ENCODE results near the gene PSMD1.

Gene PSMD1

GRCh38 chr2:231039821-231040364 lies 16.8 kb upstream of the PSMD1 start:
- no peak for TF ChIP-seq FOXM1 (IDR thresholded peaks at IDR 0.05; ENCODE audit: borderline replicate concordance, low read depth)
- no peak for TF ChIP-seq EP300 (IDR thresholded peaks at IDR 0.05; ENCODE audit: borderline replicate concordance)
- TF ChIP-seq RAD21 (IDR thresholded peaks at IDR 0.05; ENCODE audit: low read depth), result no peak
- no peak for TF ChIP-seq REST (IDR thresholded peaks at IDR 0.05; ENCODE audit: low read depth)
- no peak for TF ChIP-seq USF1 (IDR thresholded peaks at IDR 0.05)
- TF ChIP-seq TAF1 (IDR thresholded peaks at IDR 0.05; ENCODE audit: low read depth), result no peak
- no peak for TF ChIP-seq TEAD4 (IDR thresholded peaks at IDR 0.05)
- no peak for TF ChIP-seq EGR1 (IDR thresholded peaks at IDR 0.05)
- no peak for TF ChIP-seq CREB1 (IDR thresholded peaks at IDR 0.05; ENCODE audit: low read depth)
- no peak for TF ChIP-seq NFIC (IDR thresholded peaks at IDR 0.05)
- TF ChIP-seq CEBPB (IDR thresholded peaks at IDR 0.05), result no peak

DNA sequence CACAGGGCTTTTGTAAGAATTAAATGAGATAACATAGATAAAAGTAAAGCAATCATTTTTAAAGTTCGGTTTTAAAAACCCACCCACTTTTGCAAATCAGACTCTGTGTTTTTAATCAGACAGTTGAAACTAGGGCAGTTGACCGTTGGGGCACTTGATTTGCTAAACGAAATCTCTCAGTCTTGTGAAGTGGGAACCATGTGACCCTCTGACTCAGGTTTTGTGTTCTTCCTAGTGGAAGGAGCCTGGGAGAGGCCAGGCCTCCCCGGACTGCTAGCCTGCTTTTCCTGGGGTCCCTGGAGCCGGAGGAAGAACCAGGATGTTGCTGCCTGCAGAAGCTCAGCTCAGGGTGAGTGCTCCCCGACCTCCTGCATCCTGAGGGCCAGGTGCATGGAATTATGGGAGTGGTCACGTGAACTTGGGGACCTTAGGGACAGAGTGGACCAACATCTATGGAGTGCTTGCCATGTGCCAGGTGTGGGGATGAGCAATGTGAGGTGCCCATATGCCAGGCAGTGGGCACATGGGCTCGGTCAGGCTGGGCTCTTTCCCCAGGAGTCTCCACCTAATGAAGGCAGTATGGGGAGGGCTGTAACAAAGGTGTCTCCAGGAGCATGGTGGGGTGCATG lies 15.5 kb upstream of the PSMD1 start:
- TF ChIP-seq CEBPB (IDR thresholded peaks at IDR 0.05), result no peak
- no peak for TF ChIP-seq EGR1 (IDR thresholded peaks at IDR 0.05)
- no peak for TF ChIP-seq TAF1 (IDR thresholded peaks at IDR 0.05; ENCODE audit: low read depth)
- TF ChIP-seq CREB1 (IDR thresholded peaks at IDR 0.05; ENCODE audit: low read depth), result no peak
- no peak for TF ChIP-seq RAD21 (IDR thresholded peaks at IDR 0.05; ENCODE audit: low read depth)
- no peak for TF ChIP-seq EP300 (IDR thresholded peaks at IDR 0.05; ENCODE audit: borderline replicate concordance)
- no peak for TF ChIP-seq TCF12 (IDR thresholded peaks at IDR 0.05; ENCODE audit: low read depth)
- no peak for TF ChIP-seq FOXM1 (IDR thresholded peaks at IDR 0.05; ENCODE audit: borderline replicate concordance, low read depth)
- TF ChIP-seq TEAD4 (IDR thresholded peaks at IDR 0.05), result no peak
- TF ChIP-seq, protein P1, sequence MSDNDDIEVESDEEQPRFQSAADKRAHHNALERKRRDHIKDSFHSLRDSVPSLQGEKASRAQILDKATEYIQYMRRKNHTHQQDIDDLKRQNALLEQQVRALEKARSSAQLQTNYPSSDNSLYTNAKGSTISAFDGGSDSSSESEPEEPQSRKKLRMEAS (IDR thresholded peaks at IDR 0.05), result no peak
- no peak for TF ChIP-seq USF1 (IDR thresholded peaks at IDR 0.05)
- no peak for TF ChIP-seq YY1 (IDR thresholded peaks at IDR 0.05; ENCODE audit: low read depth)

DNA sequence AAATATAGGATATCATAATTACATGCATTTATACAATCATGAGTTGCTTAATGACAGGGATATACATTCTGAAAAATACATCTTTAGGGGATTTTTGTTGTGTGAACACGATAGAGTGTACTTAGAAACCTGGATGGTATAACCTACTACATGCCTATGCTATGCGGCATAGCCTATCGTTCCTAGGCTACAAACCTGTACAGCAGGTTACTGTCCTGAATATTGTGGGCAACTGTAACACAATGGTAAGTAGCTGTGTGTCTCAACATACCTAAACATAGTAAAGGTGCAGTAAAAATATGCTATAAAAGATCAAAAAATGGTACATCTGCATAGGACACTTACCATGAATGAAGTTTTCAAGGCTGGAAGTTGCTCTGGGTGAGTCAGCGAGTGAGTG lies 12.9 kb upstream of the PSMD1 start:
- TF ChIP-seq CEBPB (IDR thresholded peaks at IDR 0.05), result no peak
- no peak for TF ChIP-seq TCF12 (IDR thresholded peaks at IDR 0.05; ENCODE audit: low read depth)
- no peak for TF ChIP-seq USF1 (IDR thresholded peaks at IDR 0.05)
- TF ChIP-seq TAF1 (IDR thresholded peaks at IDR 0.05; ENCODE audit: low read depth), result no peak
- TF ChIP-seq ZBTB7A (IDR thresholded peaks at IDR 0.05; ENCODE audit: low read depth), result no peak
- TF ChIP-seq TEAD4 (IDR thresholded peaks at IDR 0.05), result no peak
- TF ChIP-seq EGR1 (IDR thresholded peaks at IDR 0.05), result no peak
- TF ChIP-seq, protein P1 (IDR thresholded peaks at IDR 0.05), result no peak
- TF ChIP-seq NFIC (IDR thresholded peaks at IDR 0.05), result no peak
- no peak for TF ChIP-seq FOXM1 (IDR thresholded peaks at IDR 0.05; ENCODE audit: borderline replicate concordance, low read depth)
- no peak for TF ChIP-seq RAD21 (IDR thresholded peaks at IDR 0.05; ENCODE audit: low read depth)
- no peak for TF ChIP-seq EP300 (IDR thresholded peaks at IDR 0.05; ENCODE audit: borderline replicate concordance)
- TF ChIP-seq REST (IDR thresholded peaks at IDR 0.05; ENCODE audit: low read depth), result no peak
- no peak for TF ChIP-seq YY1 (IDR thresholded peaks at IDR 0.05; ENCODE audit: low read depth)

GRCh38 chr2:231046916-231047273 lies 9.8 kb upstream of the PSMD1 start:
- TF ChIP-seq TCF12 (IDR thresholded peaks at IDR 0.05; ENCODE audit: low read depth), result no peak
- no peak for TF ChIP-seq USF1 (IDR thresholded peaks at IDR 0.05)
- no peak for TF ChIP-seq EP300 (IDR thresholded peaks at IDR 0.05; ENCODE audit: borderline replicate concordance)
- no peak for TF ChIP-seq FOXM1 (IDR thresholded peaks at IDR 0.05; ENCODE audit: borderline replicate concordance, low read depth)
- no peak for TF ChIP-seq TEAD4 (IDR thresholded peaks at IDR 0.05)
- no peak for TF ChIP-seq EGR1 (IDR thresholded peaks at IDR 0.05)
- no peak for TF ChIP-seq RAD21 (IDR thresholded peaks at IDR 0.05; ENCODE audit: low read depth)
- TF ChIP-seq, protein P1 (IDR thresholded peaks at IDR 0.05), result no peak
- no peak for TF ChIP-seq NFIC (IDR thresholded peaks at IDR 0.05)
- no peak for TF ChIP-seq ZBTB7A (IDR thresholded peaks at IDR 0.05; ENCODE audit: low read depth)
- no peak for TF ChIP-seq CEBPB (IDR thresholded peaks at IDR 0.05)
- TF ChIP-seq TAF1 (IDR thresholded peaks at IDR 0.05; ENCODE audit: low read depth), result no peak
- no peak for TF ChIP-seq REST (IDR thresholded peaks at IDR 0.05; ENCODE audit: low read depth)
